SK-N-SH treated with all-trans-retinoic acid at 6 μM for 48 hours (cell line): Measurements from ENCODE around the gene LRP11.

Experiments
- BACH2 ChIP-seq: fragments of 250-450 bp; sonication (Bioruptor Pico); IDR thresholded peaks from 2 replicates; pipeline ENCODE4 v1.9.0; 2021; ENCODE audit warnings: mild to moderate bottlenecking, borderline replicate concordance
- CSDC2 ChIP-seq: fragments of 250-450 bp; sonication (Bioruptor Pico); IDR thresholded peaks from 2 replicates; pipeline ENCODE4 v1.5.0; 2020; ENCODE audit warnings: mild to moderate bottlenecking, moderate library complexity
- GLIS3 ChIP-seq: fragments of 250-450 bp; sonication (Bioruptor Pico); IDR thresholded peaks from 2 replicates; pipeline ENCODE4 v1.5.0; 2020; ENCODE audit warnings: mild to moderate bottlenecking, moderate library complexity
- OSR1 ChIP-seq: fragments of 250-450 bp; sonication (Bioruptor Pico); IDR thresholded peaks from 2 replicates; pipeline ENCODE4 v1.8.0; 2022; ENCODE audit warnings: moderate library complexity, mild to moderate bottlenecking, inconsistent platforms
- PATZ1 ChIP-seq: fragments of 250-450 bp; sonication (Bioruptor Pico); IDR thresholded peaks from 2 replicates; pipeline ENCODE4 v1.8.0; 2020; ENCODE audit warnings: mild to moderate bottlenecking, moderate library complexity, borderline replicate concordance
- PPARA ChIP-seq: fragments of 250-450 bp; sonication (Bioruptor Pico); IDR thresholded peaks from 2 replicates; pipeline ENCODE4 v1.5.0; 2020; ENCODE audit warnings: mild to moderate bottlenecking, borderline replicate concordance
- RARB ChIP-seq: fragments of 250-450 bp; sonication (Bioruptor Pico); IDR thresholded peaks from 2 replicates; pipeline ENCODE4 v1.8.0; 2021; ENCODE audit warnings: mild to moderate bottlenecking, moderate library complexity
- TSHZ2 ChIP-seq: fragments of 250-450 bp; sonication (Bioruptor Pico); IDR thresholded peaks from 2 replicates; pipeline ENCODE4 v1.5.0; 2020; ENCODE audit warnings: mild to moderate bottlenecking, moderate library complexity
- ZNF8 ChIP-seq: fragments of 450-650 bp; formaldehyde crosslinking; IDR thresholded peaks from 2 replicates; pipeline ENCODE4 v1.5.0; 2020; ENCODE audit warnings: mild to moderate bottlenecking, moderate library complexity

DNA sequence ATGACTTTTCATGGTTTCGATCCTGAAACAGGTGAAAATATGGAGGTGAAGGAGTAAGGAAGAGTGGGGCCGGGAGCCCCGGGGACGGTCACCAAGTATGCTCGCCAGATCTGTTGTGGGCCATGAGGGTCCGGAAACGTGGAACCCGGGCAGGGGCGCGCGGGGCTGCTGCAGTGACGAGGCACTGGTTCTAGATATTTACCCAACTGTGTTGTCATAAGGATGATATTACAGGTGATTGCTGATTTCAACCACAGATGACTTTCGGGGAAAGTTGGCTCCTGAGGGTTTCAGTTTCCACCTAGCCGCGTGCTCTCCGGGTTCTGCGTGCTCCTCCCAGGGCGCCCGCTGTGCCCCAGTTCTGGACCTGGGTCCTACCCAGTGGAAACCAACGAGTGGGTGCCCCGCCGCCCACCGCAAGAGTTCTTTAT, 46.6 kb upstream of the LRP11 start:
- TF ChIP-seq GLIS3 (CRISPR knock-in tag) = no peak
- no peak for TF ChIP-seq RARB (CRISPR knock-in tag)
- no peak for TF ChIP-seq PATZ1 (CRISPR knock-in tag)
- no peak for TF ChIP-seq CSDC2 (CRISPR knock-in tag)
- TF ChIP-seq BACH2 = no peak
- no peak for TF ChIP-seq OSR1
- no peak for TF ChIP-seq TSHZ2 (CRISPR knock-in tag)
- TF ChIP-seq ZNF8 (CRISPR knock-in tag) = no peak
- TF ChIP-seq PPARA (CRISPR knock-in tag) = no peak
